Fibroblast of pulmonary artery (primary cell): ENCODE data around the gene AACS.

Experiments used
- DNase-seq: peaks from one replicate; pipeline ENCODE4 v3.0.0-alpha.2; 2010; ENCODE audit warnings: low read depth
- H3K4me3 ChIP-seq: replicated peaks from 2 replicates; pipeline ENCODE4 v1.5.1; 2011; ENCODE audit warnings: low read depth, mild to moderate bottlenecking, control low read depth, low read length, moderate library complexity
- TF ChIP-seq, protein P1 (sequence below): IDR thresholded peaks from 2 replicates; pipeline ENCODE4 v1.5.1; 2011; ENCODE audit warnings: mild to moderate bottlenecking, control low read depth, low read length, inconsistent platforms; ENCODE audit errors: missing control alignments

AACS gene

GRCh38 chr12:125162489-125163028, 97.3 kb downstream of the AACS start:
- TF ChIP-seq, protein P1, sequence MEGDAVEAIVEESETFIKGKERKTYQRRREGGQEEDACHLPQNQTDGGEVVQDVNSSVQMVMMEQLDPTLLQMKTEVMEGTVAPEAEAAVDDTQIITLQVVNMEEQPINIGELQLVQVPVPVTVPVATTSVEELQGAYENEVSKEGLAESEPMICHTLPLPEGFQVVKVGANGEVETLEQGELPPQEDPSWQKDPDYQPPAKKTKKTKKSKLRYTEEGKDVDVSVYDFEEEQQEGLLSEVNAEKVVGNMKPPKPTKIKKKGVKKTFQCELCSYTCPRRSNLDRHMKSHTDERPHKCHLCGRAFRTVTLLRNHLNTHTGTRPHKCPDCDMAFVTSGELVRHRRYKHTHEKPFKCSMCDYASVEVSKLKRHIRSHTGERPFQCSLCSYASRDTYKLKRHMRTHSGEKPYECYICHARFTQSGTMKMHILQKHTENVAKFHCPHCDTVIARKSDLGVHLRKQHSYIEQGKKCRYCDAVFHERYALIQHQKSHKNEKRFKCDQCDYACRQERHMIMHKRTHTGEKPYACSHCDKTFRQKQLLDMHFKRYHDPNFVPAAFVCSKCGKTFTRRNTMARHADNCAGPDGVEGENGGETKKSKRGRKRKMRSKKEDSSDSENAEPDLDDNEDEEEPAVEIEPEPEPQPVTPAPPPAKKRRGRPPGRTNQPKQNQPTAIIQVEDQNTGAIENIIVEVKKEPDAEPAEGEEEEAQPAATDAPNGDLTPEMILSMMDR: no peak
- H3K4me3 ChIP-seq: no peak overlapping the region
- DNase-seq: no peak

DNA sequence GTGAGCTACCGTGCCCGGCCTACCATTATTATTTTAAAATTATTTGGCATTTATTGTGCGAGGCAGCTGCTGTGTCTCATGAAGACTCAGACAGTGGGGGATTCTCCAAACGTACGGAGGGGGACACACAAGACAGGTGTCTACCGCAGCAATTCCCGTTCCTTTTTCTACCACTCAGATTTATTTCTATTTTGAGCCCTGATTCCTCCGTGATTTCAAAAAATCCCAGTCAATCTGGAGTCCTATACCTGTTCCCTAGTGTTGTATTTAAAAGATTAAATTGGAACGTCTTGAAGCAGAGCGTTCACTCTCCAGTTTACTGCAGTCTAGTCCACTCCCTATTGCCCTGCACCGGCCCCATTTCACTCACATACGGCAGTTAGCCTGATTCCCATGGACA, 97.9 kb downstream of the AACS start:
- TF ChIP-seq, protein P1: no peak
- no peak for DNase-seq
- H3K4me3 ChIP-seq: no peak overlapping the region

DNA sequence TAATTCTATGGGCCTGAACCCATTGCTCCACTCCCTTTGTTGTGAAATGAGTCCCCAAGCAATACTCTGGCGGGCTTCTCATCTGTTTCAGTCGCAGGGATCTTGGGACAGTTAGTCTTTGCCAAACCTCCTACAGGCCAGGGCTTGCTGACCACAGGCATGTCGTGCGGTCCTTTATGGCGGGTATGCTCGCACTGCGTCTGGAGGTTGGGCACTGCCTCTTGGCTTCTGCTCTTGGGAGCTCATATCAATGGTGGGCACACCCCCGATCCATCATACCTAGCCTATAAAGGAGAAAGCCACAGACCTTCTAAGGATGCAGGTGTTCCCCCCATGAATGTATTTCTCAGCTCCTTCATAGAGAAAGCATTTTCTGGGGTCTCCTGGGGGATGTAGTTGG, 99.3 kb downstream of the AACS start:
- DNase-seq: no peak

GRCh38 chr12:125166041-125166440, 100.8 kb downstream of the AACS start:
- DNase-seq: no peak
- no peak overlapping the region for H3K4me3 ChIP-seq
- TF ChIP-seq, protein P1: no peak

More for the DNA sequence above, 99.3 kb downstream of the AACS start:
- no peak overlapping the region for H3K4me3 ChIP-seq
- TF ChIP-seq, protein P1: no peak

GRCh38 chr12:125167658-125168057, 102.4 kb downstream of the AACS start:
- TF ChIP-seq, protein P1: no peak
- no peak for DNase-seq
- H3K4me3 ChIP-seq: no peak overlapping the region

GRCh38 chr12:125169451-125169850, 104.2 kb downstream of the AACS start:
- no peak overlapping the region for H3K4me3 ChIP-seq
- DNase-seq: no peak
- TF ChIP-seq, protein P1: no peak

DNA sequence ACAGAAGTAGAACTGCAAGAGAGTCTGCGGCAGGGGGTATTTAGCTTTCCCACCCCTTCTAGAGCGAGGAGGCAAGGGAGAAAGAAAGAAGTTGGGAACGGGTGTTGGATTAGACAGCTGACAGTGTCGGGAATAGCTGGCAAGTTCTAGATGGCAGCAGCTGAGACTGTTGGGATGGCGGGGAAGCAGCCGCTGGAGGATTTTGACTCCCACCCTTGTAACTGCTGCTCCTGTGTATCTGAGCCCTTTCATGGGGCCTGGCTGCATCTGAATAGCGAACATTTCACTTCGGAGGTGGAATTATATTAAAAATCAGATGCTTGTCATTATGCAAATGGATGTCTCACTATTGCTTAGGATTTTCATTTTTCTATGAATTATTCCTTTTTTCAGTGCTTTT, 104.6 kb downstream of the AACS start:
- no peak overlapping the region for H3K4me3 ChIP-seq
- no peak for DNase-seq
- TF ChIP-seq, protein P1: no peak
